HepG2 (cell line): ENCODE results near the gene CSMD2. TPM values are rescaled to one million over a fixed set of nuclear protein-coding genes. Genes with fewer than 3 reads are reported as not detected.

Experiments
- ATAC-seq: fragments of 200-7000 bp; cut with Tn5 transposase; 3 replicates; pipeline ENCODE4 v1.9.1; 2020; ENCODE audit warnings: mild to moderate bottlenecking, moderate library complexity
- BruUV-seq: library from RNA; stranded (reverse); fragments of 400-500 nt; replicated peaks from 2 replicates; lab custom pipeline; 2021; lab: Mats Ljungman, UMichigan
- CTCF ChIA-PET: fragments of 300-600 bp; formaldehyde crosslinking; extraction: SDS; loops from one replicate; lab custom pipeline; 2021; ENCODE audit warnings: low total read pairs, inconsistent platforms, low intra/inter-chr PET ratio; lab: Yijun Ruan, JAX
- POLR2A ChIA-PET: fragments of 350-600 bp; sonication (Branson Sonifier 250); formaldehyde crosslinking; loops from one replicate; lab custom pipeline; 2020; ENCODE audit warnings: antibody characterized with exemption, inconsistent platforms; lab: Yijun Ruan, JAX
- DNase-seq: peaks from one replicate; pipeline ENCODE4 v3.0.0-alpha.2; 2015; ENCODE audit warnings: low spot score
- FAIRE-seq: peaks from 3 replicates; lab custom pipeline; 2011; peaks lifted over from hg19 to GRCh38; lab: Jason Lieb, UNC
- H2AFZ ChIP-seq: one replicate; pipeline ENCODE4 v1.6.1; 2011; ENCODE audit warnings: low read length, inconsistent platforms
- H3K27ac ChIP-seq: fragments of 300-600 bp; 3 replicates; pipeline ENCODE4 v1.8.0; 2011; ENCODE audit warnings: mixed run types, mild to moderate bottlenecking, mixed read lengths, low read length, inconsistent platforms; ENCODE audit not compliant: insufficient read depth; ENCODE audit errors: extremely low read length
- H3K27me3 ChIP-seq, 2 experiments: fragments of 200-600 bp in 1 of 2; 2 replicates in 1 of 2; 3 replicates in 1 of 2; pipeline versions ENCODE4 v1.6.0 to v1.8.0; 2011; ENCODE audit warnings: low read length in 2 of 2, mild to moderate bottlenecking in 2 of 2, moderate library complexity in 2 of 2, inconsistent platforms in 1 of 2; ENCODE audit not compliant: insufficient read depth in 2 of 2, control insufficient read depth in 1 of 2
- H3K36me3 ChIP-seq, 2 experiments: fragments of 200-600 bp in 1 of 2; replicated peaks in 1 of 2; 2 replicates in 1 of 2; 3 replicates in 1 of 2; pipeline versions ENCODE4 v1.5.1 to v1.8.0; 2011; ENCODE audit warnings: low read length in 2 of 2, inconsistent platforms in 1 of 2; ENCODE audit not compliant: insufficient read depth in 2 of 2, control insufficient read depth in 1 of 2
- H3K4me1 ChIP-seq: 2 replicates; pipeline ENCODE4 v1.5.1; 2012; ENCODE audit warnings: low read length, inconsistent platforms; ENCODE audit not compliant: insufficient read depth
- H3K4me2 ChIP-seq: 2 replicates; pipeline ENCODE4 v1.6.0; 2011; ENCODE audit warnings: low read depth, low read length, inconsistent platforms
- H3K4me3 ChIP-seq, 3 experiments: fragments of 200-600 bp in 1 of 3; sonication (generic), shearing (Covaris generic) in 1 of 3; replicated peaks in 1 of 3; 2 replicates each; pipeline ENCODE4 v1.5.1; 2011 to 2016; ENCODE audit warnings: low read length in 3 of 3, inconsistent platforms in 2 of 3, low read depth in 2 of 3, mild to moderate bottlenecking in 2 of 3, control low read depth in 1 of 3, mixed read lengths in 1 of 3; ENCODE audit not compliant: insufficient read depth in 1 of 3
- H3K79me2 ChIP-seq: one replicate; pipeline ENCODE4 v1.6.1; 2011; ENCODE audit warnings: low read length, inconsistent platforms; ENCODE audit not compliant: insufficient read depth
- H3K9ac ChIP-seq: 2 replicates; pipeline ENCODE4 v1.6.0; 2011; ENCODE audit warnings: mild to moderate bottlenecking, low read depth, low read length, inconsistent platforms; ENCODE audit not compliant: insufficient read depth
- H3K9me3 ChIP-seq: 2 replicates; pipeline ENCODE4 v1.5.1; 2012; ENCODE audit warnings: mild to moderate bottlenecking, low read length
- H4K20me1 ChIP-seq: 2 replicates; pipeline ENCODE4 v1.6.0; 2011; ENCODE audit warnings: inconsistent platforms, mild to moderate bottlenecking, low read length, moderate library complexity; ENCODE audit not compliant: insufficient read depth
- WGBS: methylation state at CpG from one replicate; pipeline ENCODE4 v1.1.6; 2017; ENCODE audit warnings: low lambda C conversion rate; 5-methylcytosine and 5-hydroxymethylcytosine counted together
- in situ Hi-C: cut with HindIII; loops from 2 replicates; pipeline ENCODE4 v1.10.0; 2017; ENCODE audit warnings: low pct_unique_long_range_greater_than_20kb; ENCODE audit not compliant: extremely low pct_ligation_motif_present
- intact Hi-C: fragments of 100-400 bp; cut with micrococcal nuclease; formaldehyde crosslinking; loops from one replicate; pipeline ENCODE4 v1.10.0; 2022; ENCODE audit not compliant: unreplicated experiment
- polyA plus RNA-seq, 8 experiments: library from polyadenylated mRNA; depleted of rRNA in 3 of 8; stranded (reverse) in 7 of 8; unstranded in 1 of 8; fragments of >200 nt; fragmentation: Illumina TruSeq in 4 of 8; extraction: Trizol in 4 of 8; gene quantifications; 2 replicates each; pipeline versions ENCODE4 v1.2.1 to v1.2.3, GENCODE V29; 2011 to 2016; ENCODE audit warnings: low read depth in 4 of 8, missing spikeins in 1 of 8, mixed read lengths in 1 of 8; ENCODE audit not compliant: insufficient read depth in 1 of 8
- total RNA-seq, 5 experiments: library from RNA; depleted of rRNA; stranded (reverse); fragments of >200 nt; fragmentation: Illumina TruSeq; extraction: Trizol; gene quantifications; 2 replicates each; pipeline ENCODE4 v1.2.3, GENCODE V29; 2016; ENCODE audit warnings: low read depth in 1 of 5
- TF ChIP-seq, protein P1 (sequence below): sonication (generic); formaldehyde crosslinking; IDR thresholded peaks from 2 replicates; pipeline ENCODE4 v1.4.0; 2020; ENCODE audit warnings: missing genetic modification reagents, mild to moderate bottlenecking, borderline replicate concordance
- TF ChIP-seq, protein P2 (sequence below): sonication (generic); formaldehyde crosslinking; conservative IDR thresholded peaks from 2 replicates; pipeline ENCODE4 v1.8.1; 2023; ENCODE audit warnings: missing genetic modification reagents
- TF ChIP-seq, protein P3 (sequence below), 2 experiments: IDR thresholded peaks; 2 replicates each; pipeline ENCODE4 v1.6.1; 2011 to 2012; ENCODE audit warnings: low read length in 2 of 2, borderline replicate concordance in 1 of 2, low read depth in 1 of 2, mild to moderate bottlenecking in 1 of 2, moderate library complexity in 1 of 2

Gene CSMD2
- total and polyA plus RNA-seq, 2 of the 13 experiments (the other 11 are each of a cell fraction or from before 2014, with no cell fraction given): not detected

DNA sequence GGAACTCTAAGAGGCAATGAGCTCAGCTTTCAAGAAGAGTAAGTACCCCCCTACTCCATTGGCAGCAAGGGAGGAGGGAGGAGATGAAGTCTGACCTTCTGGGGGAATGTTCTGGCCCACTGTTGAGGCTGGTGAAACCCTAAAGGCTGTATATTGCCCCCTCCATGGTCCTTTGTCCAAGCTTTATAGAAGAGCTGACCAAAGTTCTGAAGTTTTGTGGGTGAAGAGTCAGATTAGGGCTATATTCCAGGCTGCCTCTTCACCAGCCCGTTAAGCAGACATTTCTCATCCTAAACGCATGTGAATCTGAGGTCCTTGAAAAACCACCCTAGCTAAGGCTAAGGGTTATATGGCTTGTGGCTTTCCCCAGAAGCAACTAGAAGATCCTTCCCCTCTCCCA is 13.0 kb upstream of the CSMD2 start:
- no peak overlapping the region for H2AFZ ChIP-seq
- H3K4me3 ChIP-seq: no peak overlapping the region
- DNase-seq: no peak
- TF ChIP-seq, protein P1, sequence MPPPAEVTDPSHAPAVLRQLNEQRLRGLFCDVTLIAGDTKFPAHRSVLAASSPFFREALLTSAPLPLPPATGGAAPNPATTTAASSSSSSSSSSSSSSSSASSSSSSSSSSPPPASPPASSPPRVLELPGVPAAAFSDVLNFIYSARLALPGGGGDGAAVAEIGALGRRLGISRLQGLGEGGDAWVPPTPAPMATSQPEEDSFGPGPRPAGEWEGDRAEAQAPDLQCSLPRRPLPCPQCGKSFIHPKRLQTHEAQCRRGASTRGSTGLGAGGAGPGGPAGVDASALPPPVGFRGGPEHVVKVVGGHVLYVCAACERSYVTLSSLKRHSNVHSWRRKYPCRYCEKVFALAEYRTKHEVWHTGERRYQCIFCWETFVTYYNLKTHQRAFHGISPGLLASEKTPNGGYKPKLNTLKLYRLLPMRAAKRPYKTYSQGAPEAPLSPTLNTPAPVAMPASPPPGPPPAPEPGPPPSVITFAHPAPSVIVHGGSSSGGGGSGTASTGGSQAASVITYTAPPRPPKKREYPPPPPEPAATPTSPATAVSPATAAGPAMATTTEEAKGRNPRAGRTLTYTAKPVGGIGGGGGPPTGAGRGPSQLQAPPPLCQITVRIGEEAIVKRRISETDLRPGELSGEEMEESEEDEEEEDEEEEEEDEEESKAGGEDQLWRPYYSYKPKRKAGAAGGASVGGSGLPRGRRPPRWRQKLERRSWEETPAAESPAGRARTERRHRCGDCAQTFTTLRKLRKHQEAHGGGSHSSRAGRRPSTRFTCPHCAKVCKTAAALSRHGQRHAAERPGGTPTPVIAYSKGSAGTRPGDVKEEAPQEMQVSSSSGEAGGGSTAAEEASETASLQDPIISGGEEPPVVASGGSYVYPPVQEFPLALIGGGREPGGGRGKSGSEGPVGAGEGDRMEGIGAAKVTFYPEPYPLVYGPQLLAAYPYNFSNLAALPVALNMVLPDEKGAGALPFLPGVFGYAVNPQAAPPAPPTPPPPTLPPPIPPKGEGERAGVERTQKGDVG: no peak
- TF ChIP-seq, protein P2, sequence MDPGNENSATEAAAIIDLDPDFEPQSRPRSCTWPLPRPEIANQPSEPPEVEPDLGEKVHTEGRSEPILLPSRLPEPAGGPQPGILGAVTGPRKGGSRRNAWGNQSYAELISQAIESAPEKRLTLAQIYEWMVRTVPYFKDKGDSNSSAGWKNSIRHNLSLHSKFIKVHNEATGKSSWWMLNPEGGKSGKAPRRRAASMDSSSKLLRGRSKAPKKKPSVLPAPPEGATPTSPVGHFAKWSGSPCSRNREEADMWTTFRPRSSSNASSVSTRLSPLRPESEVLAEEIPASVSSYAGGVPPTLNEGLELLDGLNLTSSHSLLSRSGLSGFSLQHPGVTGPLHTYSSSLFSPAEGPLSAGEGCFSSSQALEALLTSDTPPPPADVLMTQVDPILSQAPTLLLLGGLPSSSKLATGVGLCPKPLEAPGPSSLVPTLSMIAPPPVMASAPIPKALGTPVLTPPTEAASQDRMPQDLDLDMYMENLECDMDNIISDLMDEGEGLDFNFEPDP (CRISPR knock-in tag): no peak
- TF ChIP-seq, protein P3, sequence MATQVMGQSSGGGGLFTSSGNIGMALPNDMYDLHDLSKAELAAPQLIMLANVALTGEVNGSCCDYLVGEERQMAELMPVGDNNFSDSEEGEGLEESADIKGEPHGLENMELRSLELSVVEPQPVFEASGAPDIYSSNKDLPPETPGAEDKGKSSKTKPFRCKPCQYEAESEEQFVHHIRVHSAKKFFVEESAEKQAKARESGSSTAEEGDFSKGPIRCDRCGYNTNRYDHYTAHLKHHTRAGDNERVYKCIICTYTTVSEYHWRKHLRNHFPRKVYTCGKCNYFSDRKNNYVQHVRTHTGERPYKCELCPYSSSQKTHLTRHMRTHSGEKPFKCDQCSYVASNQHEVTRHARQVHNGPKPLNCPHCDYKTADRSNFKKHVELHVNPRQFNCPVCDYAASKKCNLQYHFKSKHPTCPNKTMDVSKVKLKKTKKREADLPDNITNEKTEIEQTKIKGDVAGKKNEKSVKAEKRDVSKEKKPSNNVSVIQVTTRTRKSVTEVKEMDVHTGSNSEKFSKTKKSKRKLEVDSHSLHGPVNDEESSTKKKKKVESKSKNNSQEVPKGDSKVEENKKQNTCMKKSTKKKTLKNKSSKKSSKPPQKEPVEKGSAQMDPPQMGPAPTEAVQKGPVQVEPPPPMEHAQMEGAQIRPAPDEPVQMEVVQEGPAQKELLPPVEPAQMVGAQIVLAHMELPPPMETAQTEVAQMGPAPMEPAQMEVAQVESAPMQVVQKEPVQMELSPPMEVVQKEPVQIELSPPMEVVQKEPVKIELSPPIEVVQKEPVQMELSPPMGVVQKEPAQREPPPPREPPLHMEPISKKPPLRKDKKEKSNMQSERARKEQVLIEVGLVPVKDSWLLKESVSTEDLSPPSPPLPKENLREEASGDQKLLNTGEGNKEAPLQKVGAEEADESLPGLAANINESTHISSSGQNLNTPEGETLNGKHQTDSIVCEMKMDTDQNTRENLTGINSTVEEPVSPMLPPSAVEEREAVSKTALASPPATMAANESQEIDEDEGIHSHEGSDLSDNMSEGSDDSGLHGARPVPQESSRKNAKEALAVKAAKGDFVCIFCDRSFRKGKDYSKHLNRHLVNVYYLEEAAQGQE (IDR thresholded peaks at IDR 0.05; ENCODE audit: borderline replicate concordance in 1 of 2, low read depth in 1 of 2, low read length in 2 of 2): peak in 1 of 2 experiments; percentile 45; a peak in 3 of 4 replicates
- in situ Hi-C loops (no loop called here), intact Hi-C loops (no loop called here)
- no peak for ATAC-seq
- H3K9me3 ChIP-seq: no peaks in the 10 kb centered on the region
- FAIRE-seq: no peak
- H3K27ac ChIP-seq: no peak overlapping the region
- WGBS: 0% methylated on average over 2 of the region's 2 CpGs
- H3K36me3 ChIP-seq: no peaks in the 10 kb centered on the region
- no peak overlapping the region for H3K9ac ChIP-seq
- no peaks in the 10 kb centered on the region; a peak in 1 of 5 replicates for H3K27me3 ChIP-seq
- H3K79me2 ChIP-seq: no peaks in the 10 kb centered on the region
- H3K4me2 ChIP-seq: no peak overlapping the region
- POLR2A ChIA-PET: no interaction called here
- no TSS peak for BruUV-seq
- H4K20me1 ChIP-seq: no peaks in the 10 kb centered on the region
- CTCF ChIA-PET: no interaction called here
- H3K4me1 ChIP-seq: no peaks in the 10 kb centered on the region
